Liver (tissue), 2 donors: ENCODE data around the gene PROCA1.

Source experiments
- JUND ChIP-seq, 2 donors: IDR thresholded peaks; 2 replicates each; pipeline ENCODE4 v1.6.1; 2016; ENCODE audit warnings: antibody characterized with exemption in 2 of 2
- YY1 ChIP-seq: IDR thresholded peaks from 2 replicates; pipeline ENCODE4 v1.6.1; 2016; ENCODE audit warnings: antibody characterized with exemption, mild to moderate bottlenecking
- donor health status: healthy.

DNA sequence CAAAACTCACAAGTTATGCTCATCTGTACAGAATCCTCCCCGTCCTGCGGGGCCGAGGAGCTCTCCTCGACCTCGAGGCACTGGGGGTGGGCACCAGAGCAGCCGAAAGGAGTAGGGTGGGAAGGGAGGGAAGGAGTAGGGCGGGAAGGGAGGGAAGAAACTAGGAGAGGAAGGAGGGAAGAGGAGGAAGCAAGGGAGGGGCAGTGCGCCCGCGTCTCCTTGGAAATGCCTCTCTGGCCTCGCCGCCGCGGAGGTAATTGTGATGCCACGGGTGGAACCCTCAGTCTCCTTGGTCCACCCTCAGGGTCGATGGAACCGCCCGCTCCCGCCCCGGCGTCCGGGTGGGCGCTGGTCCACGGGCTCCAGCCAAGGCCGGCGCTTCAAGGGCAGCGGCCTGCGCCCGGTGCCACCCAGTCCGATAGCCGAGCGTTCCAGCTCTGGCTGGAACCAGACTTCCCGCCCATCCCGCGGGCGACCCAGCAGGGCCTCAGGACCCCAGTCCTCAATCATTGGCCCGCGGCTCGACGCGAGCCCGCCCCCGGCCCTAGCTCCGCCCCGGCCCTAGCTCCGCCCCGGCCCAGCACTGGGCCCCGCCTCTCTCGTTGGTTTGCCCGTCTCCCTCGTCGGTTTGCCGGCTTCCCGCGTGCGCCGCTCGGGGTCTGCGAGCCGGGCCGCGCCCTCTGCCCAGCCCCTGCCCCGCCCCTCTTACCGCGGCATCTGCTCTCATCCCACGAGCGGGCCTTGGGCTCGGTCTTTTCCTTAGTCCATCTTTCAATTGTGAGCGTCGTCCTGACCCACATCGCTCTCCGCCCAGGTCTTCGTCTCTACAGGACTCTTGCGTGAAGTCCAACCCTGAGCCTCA lies 596 bp downstream of the PROCA1 start:
- TF ChIP-seq YY1 (no peak), JUND (IDR thresholded peaks at IDR 0.05) (no peak)
